Dedifferentiated amniotic fluid mesenchymal stem cell (primary cell): ENCODE measurements around the gene NDUFB8.
"Not testable (repeated sequence)": the region's sequence is repeated elsewhere in the genome, so short reads cannot be mapped to it uniquely, and the experiment has no call there.

Source experiments
- DNase-seq: peaks from one replicate; pipeline ENCODE4 v3.0.0-alpha.2; 2016; ENCODE audit errors: extremely low spot score

Gene NDUFB8

DNA sequence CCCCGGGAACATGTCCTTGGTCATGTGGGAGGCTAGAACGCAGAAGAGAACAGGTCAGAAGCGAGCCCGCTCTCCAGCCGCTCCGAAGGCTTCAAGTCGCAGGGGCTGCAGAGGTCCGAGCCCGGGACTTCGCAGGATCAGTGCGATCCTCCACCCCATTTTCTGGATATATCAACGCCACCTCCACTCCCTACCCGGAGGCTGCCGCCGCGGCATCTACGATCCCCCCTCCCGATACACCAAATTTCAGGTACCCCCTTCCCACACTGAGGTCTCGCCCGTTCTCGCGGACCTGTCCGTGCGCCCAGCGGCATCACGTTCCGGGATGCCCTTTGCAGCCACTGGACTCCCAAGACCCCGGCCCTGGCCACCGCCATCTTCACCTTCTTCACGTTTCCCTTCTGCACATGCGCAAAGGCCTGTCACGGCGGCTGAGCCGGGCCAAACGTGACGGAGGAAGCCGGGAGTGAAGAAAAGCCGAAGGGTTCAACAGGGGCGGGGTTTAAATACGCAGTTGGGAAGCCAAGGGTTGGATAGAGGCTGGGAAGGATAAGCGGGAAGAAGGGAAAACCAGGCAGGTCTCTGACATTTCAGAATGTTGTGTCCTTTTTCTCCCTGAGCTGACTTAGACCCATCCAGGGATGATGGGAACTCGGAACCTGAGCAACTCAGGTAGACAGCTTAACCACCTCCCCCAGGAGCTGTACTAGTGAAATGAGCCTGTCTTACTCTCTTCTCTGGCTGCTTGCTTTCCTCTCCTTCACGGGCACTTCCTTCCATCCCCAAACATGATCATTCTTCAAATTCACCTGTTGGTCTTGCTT is at the start of gene NDUFB8:
TSS of gene NDUFB8 (minus strand) at position 397 of the 824 bp plus-strand sequence. CDS start at position 377, 20 bp downstream.
- peak; percentile 84 for DNase-seq

DNA sequence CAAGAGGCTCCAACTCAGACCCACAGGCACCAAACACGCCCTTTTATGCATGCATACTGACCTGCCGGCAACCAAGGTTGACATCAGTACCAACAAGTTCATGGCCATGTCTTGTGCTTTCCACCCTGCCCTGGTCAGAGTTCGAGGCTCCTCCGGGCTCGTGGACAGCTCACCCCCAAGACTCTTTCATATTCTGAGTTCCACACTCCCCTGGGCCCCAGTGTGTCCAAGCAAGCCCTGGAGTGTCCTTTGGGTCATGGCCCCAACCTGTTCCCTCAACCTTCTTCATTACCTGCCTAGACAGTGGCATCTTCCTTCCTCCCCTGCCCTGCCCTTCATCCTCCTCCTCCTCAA is 46.6 kb upstream of the NDUFB8 start:
- no peak for DNase-seq

DNA sequence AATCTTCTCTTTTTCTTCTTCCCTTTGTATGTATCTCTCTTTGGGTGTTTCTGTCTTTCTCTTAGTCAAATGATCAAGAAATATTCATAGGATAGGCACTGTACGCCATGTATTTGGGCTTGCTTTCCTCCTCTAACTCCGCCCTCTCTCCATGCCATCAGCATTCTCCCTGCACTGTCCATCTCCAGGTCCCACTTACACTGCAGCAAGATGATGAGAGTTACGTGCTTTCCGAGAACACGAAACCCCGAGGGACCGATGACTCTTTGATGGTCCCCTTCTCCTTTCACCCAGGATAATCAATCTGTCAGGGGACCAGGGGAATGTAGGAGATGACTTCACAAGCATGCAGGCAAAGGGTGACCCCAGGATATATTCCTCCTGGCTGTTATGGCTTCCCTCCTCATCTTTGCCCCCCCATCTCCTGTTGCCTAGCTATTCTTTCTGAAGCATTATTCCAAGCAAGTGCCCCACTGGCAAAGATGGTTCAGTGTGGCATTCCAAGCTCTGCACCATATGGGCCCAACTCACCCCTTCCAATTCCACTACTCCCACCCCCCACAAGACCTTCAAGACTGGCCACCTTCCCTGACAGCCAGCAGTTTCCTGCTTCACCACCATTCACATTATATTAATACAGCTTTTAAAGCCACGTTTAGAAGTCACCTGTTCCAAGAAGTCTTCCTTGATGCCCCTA is 46.1 kb upstream of the NDUFB8 start:
- DNase-seq = no peak

DNA sequence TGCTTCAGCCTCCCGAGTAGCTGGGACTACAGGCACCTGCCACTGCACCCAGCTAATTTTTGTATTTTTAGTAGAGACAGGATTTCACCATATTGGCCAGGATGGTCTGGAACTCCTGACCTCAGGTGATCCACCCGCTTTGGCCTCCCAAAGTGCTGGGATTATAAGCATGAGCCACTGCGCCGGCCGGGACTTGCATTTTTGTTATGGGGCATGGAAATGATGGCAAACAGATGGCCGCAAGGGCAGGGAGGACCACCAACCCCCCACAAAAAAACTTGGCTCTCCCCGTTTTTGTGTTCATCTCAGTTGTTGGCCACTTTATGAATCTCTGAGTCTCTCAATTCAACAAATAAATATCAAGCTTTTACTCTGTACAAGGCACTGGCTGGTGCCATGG is 45.5 kb upstream of the NDUFB8 start:
- DNase-seq = not testable (repeated sequence)

DNA sequence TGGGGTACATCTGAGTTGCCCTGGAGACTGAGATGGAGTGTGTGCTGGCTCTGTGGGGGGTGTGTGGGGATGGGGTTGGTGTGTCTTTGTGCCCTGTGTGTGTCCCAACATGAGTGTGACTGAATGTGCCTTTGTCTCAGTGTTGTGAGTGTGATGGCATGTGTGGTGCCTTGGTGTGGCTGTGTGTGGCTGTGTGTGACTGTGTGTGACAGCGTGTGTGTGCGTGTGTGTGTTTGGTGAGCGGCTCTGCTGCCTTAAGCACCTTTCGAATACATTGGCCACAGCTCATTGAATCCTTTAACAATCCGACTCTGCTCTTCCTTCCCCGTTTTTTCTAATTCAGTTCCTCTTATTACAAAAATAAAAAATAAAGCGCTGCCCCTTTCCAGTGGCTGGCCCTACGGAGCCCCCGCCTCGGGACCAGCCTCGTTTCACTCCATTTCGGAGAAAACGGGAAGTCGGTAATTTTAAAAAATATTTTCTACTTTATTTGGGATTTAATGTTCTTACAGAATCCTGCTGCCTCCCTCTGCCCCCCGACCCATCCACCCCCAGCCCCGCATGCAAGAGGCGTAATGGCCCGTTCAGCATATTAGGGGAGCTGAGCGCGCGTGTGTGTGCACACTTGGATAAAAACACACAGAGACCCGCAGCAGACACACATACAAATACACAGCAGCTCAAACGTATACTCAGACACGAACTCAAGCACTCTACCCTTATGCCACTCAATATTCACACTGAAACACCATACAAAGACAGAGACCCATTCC is 41.6 kb upstream of the NDUFB8 start:
- DNase-seq = no peak

DNA sequence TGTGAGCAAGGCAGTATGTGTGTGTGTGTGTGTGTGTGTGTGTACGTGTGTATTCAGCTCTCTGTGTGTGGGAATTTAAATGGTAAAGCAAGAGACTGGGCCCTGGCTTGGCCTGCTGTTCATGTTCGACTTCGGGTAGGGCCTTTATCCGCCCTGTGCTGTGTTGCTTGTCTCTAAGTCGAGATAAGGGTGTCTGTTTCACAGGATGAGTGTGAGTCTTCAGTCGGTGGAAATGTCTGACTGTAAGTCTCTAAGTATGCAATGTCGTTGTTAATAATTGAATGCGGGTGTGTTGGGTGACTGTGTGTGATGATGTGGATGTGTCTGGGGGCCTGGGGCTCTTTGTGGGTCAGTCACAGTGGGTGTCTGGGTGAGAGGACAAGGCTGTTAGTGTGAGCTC is 40.8 kb upstream of the NDUFB8 start:
- no peak for DNase-seq

DNA sequence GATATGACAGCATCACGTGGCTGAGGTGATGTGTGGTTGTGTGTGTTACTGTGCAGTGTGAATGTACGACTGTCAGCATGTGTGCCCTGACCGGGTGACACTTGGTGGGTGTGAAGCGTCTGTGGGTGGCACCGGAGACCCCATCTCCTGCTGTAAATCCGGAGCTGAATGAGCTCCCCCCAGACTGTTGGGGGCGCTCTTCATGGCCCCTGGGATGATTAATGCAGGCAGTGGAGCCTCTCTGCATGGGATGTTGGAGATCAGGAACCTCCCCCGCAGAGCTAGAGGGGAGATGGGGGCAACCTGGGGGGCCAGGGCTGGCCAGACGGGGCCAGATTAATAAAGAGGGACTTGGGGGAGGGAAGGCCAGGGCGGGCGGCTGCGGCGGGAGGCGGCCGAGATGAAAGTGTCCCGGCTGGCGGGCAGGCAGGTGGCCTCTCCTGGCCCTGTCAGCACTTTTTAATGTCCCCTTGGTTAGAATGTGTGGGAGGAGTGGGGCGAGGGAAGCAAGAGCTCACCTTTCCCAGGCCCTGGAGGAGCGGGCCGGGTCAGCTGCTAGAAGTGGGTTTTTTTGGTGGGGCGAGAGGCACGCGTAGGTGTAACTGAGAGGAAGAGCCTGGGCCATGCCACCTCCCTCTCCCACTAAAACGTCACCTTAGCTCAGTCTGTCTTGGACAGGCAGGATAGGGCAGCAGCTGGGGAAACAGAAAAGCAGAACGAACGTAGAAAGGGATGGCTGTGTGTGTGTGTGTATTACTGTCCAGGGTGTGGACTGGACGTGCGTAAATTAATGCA is 40.2 kb upstream of the NDUFB8 start:
- DNase-seq = no peak

DNA sequence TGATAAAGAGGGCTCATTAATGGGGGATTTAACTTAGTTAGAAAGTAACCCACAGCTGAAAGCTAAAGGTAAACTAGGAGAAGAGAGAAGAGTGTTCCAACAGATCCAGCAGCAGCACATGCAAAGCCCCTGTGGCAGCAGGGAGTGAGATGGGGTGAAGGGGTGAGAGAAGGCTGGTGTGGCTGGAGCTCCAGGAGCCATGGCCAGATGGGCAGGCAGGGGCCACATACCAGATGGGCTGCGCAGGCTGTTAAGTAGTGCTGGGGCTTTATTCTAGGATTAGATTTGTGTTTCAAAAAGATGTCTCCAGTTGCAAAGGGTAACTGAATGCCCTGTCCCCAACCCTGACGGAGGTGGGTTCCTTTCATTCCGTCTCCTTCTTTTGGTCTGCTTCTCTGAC is 39.2 kb upstream of the NDUFB8 start:
- no peak for DNase-seq

DNA sequence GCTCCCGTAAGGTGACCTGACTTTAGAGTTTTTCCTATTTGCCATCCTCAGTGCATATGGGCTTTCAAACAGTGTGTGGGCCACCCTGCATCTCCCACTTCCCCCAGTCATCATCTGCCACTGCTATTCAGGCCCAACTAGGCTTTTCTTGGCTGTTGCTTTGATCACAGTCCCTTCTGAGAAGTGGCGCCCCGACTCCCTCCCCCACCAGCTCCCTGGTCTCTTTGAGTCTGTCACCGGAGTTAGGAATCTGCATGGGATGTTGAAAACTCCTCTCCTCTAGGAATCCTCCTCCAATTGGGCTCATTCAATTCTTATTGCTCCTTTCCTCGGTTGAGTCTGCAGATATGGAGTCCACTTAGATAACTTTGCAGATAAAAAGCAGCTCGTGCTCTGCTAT is 38.2 kb upstream of the NDUFB8 start:
- no peak for DNase-seq

DNA sequence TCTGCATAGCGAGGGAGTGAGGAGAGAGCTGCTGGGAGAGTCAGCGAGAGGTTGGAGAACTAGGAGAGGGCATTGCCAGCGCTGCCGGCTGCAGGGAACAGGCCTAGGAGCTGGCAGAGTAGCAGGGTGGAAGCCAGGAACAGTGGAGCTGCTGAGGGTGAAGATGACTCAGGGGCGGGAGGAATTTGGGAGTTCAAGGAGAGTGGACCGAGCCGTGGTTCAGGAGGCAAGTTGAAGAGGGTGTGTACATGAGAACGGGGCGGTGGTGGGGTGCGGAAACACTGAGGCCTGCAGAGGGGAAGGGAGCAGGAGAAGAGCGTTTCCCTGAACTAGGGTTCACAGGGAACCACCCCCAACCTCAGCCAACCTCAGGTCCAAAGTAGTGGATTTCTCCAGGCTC is 37.6 kb upstream of the NDUFB8 start:
- no peak for DNase-seq

DNA sequence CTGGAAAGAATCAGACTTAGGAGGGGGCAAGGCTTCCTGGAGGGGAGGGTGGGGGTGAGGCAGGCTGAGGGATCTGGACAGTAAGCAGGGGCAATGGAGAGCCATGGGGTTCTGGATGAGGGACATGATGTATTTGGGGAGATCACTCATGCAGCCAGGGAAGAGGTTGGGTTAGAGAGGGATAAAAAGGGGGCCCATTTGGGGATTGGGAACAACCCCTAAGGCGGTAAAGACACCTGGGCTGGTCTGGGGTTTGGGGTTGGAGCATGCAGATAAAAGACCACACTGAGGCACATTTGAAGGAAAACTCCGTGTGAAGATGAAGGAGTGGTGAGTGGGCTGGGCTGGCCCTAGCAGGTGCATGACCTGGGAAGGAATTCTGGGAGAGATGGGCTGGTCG is 36.9 kb upstream of the NDUFB8 start:
- no peak for DNase-seq

DNA sequence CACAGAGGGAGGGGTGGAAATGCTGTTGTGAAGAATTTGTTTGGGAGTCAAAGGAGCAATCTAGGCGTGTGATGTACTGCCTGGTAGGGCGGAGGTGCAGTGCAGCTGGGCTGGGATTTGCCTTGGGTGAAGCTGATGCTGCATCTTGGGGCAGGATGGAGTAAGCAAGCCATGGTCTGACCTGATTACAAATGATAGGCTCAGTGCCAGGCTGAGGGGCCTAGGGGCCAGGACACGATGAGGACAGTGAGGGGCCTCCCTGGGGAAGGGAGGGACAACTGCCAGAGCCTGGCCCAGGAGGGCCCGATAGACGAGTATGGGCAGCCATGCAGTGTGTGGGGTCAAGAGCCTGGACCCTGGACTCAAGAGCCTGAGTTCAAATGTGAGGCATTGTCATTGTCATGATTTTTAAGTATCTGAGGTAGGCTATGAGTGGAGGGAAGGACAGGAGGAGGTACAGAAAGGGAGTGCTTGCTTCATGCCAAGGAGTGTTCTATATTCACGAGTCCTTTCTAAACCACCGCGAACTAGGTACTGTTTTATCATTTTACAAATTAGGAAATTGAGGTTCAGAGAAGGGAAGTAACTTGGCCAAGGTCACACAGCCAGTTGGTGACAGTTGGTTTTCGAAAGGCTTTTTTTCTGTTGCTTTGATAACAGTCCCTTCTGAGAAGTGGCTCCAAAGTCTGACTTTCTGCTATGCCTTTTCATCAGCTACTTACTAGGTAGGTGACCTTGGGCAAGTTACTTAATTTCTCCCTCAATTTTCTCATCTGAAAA is 35.7 kb upstream of the NDUFB8 start:
- no peak for DNase-seq

DNA sequence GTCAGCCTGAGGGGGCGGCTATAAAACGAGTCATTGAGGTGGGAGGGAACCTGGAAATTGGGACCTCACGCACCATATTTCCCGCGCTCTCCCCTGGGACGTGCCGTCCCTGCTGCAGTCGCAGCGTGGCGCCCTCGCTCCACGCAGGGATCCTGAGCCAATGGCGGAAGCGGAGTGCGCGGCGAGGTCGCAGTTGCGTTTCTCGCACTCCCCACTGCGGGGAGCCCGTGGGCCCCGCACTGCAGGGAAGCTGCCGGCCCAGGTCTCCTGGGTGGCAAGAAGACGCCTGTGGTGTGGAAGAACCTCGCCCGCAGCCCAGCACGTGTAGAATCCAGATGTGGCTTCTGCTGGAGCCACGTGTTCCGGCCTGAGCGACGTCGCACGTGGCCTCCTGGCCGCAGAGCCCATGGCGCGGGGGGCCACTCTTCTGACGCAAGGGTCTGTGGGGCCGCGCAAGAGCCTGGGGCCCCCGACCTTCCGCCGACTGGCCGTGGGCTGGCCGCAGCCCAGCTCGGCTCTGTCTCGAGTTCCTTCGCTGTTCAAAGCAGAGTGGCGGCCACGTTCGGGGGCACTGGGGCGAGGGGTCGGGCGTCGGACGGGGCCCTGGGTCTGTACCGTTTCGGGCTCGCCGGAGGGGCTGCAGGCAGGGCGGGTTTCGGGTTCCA is 32.5 kb upstream of the NDUFB8 start:
- DNase-seq = no peak

DNA sequence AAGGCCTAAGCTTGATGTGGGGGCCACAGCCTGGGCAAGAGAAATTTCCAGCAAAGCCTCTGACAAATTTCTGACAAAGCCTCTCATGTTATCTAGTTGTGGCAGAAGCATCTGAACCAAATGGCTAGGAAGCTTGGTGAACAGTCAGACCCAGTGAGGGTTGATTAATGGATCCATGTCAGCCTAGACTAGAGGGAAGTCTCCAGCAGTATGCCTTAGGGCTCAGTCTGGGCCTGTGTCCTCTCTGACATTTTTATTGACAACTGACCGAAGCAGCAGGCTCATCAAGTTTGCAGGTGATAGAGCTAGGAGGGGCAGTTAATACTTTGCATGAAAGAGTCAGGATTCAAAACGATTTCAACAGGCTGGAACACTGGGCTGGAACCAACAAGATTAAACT is 31.3 kb upstream of the NDUFB8 start:
- no peak for DNase-seq

DNA sequence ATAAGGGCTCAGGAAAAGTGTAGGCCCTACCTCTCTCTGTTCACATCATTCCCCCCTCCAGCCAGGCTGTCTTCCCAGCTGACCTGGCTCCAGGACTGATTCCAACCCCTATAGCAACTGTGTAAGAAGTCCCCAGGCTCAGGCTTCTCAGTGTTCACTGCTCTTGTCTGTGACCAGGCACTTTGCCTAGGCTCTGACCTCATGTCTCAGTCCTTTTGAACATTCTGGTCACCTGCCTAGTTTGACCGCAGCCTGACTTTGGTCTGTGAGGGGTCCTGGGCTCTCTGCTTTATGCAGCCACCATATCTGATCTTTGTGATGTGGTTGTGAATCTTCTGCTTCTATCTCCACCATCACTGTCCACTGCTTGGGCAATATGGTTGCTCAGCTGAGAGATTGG is 30.6 kb upstream of the NDUFB8 start:
- DNase-seq = no peak

DNA sequence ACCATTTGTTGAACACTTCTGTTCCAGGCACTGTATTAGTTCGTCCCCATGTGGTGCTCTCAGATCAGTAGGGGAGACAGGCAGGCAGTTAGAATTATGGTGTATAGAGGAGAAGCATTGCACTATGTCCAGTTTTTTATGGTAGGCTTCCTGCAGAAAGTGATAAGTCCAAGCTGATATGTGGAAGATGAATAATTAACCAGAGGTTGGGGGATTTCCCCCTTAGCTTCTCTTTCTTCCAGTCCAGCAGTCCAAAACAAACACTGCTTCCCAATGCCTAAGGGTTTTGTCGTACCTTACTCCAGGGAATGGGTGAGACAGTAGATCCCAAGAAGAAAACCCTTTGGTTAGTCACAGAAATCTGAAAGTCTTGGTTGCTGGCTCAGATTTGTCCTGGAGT is 25.2 kb upstream of the NDUFB8 start:
- DNase-seq = no peak

DNA sequence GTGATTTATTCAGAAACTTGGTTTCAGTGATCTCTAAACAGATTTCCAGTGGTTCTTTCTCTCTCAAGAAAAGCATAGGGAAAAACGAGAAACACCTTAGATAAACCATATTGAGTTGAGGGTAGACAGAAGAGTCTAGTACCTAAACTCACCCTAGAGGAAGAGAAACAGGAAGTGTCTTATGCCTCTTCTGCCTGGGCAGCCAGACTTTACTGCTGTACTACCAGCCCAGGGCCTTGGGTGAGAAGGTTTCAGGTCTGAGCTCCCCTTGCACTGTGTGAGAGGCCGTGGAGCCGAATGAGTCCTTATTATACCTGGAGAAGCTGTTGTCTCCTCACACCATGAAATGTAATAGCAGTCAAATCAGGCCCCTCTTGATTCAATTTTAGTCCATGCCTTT is 24.3 kb upstream of the NDUFB8 start:
- DNase-seq = no peak

DNA sequence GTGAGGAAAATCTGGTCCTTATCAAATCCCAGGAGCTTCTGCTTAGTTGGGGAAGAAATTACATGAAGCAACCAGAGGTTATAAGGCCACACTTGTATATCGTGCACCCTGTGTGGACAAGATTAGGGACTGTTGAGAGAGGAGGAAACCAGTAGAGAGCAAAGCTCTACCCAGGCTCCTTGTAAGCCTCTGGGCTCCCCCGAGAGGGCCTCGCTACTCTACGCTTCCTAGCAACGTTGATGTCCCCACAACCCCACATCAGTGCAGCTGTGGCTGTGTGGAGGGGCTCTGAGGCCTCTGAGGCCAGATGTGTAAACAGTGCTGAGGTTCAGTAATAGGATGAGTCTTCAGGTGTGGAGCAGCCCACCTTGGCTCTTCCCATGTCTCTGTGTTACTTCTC is 22.1 kb upstream of the NDUFB8 start:
- DNase-seq = no peak

DNA sequence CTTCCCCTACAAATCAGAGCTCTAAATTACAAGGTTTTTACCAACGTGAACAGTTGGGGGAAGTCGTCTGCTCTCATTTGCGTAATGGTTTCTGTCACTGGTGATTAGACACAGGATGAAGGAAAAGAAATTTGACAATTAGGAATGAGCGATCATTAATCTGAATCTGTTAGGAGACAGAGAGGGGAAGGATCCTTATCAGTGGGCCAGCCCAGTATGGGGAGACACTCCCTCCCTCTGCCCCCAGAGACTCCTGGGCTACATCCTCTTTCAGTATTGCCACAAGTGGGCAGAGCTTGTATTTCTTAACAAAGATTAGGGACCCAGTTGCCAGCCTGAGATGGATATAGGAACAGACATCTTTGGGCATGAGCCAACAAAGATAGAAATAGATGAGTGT is 21.5 kb upstream of the NDUFB8 start:
- DNase-seq = no peak

DNA sequence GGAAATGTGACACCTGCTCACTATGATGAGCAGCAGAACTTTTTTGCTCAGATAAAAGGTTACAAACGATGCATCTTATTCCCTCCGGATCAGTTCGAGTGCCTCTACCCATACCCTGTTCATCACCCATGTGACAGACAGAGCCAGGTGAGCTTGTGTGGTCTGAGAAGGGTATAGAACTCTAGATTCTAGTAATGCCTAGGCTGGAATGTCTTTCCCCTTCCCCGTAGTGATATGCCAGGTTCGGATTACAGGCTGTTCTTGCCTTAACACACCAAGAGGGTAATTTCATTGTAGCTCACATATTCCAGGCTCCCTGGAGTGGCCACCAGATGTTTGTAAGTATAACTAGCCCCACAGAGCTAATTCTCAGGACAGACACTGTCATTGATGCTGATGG is 15.3 kb upstream of the NDUFB8 start:
- DNase-seq = no peak

DNA sequence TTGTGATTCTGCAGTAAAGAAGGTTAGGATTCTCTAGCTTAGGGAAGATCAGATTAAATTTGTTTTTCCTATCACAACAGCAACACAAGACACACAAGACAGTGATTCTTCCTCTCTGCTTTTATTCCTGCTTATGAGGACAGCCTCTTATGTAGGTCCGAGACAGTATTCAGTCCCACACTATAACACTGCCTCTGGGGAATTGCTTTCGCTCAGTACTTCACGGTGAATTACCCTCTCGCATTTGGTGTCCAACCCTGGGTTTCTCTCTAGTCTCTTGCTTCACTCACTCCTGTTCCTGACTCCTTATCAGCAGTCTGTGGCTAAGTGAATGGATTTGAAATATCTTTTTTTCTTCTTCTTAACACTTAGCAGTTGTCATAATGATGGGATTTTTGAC is 7.8 kb upstream of the NDUFB8 start:
- DNase-seq = no peak
